ENCODE data around the gene NOTCH2. TPM values are rescaled to one million over a fixed set of nuclear protein-coding genes. Genes with fewer than 3 reads are reported as not detected.

The NOTCH2 gene
- total RNA-seq, 1 donor from 2014 or later = 66.6 TPM

DNA sequence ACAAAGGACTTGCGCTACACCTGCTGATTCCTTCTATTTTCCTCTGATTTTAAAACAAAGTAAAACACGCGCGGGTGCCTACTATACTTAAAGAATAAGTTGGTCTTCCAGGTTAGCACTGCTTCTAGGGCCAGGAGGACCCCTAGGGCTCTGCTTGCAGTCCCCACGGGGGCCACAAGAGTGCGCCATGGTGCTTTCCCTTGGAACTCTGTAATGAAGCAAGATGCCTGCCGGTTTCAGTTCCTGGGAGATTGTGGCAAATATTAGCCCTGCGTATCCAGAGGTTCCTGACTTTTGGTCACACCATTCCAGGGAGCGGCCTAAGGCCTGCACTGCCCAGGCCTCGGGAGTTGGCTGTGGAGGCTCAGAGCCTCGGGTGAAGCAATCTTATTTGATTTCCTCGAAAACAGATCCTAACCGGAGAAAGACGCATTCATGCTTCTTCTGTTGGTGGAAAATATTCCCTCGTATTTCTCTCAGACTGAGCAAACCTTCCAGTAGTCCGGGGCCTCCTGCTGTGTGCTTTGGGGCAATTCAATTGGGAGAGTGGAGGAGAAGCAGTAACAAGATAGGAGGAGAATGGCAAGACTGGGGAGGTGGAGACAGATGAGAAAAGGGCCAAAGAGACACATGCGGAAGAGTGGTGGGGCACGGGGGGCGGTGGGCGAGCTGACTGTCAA, 198.4 kb downstream of the NOTCH2 start:
- H3K4me3 Mint-ChIP-seq = no peak overlapping the region
- Histone ChIP-seq H4K20me1 (ENCODE audit: low read depth) (no peaks in the 10 kb centered on the region), H3K27ac (no peak overlapping the region), H3K4me1 (no peaks in the 10 kb centered on the region), H3K4me2 (no peak overlapping the region), H3K9me3 (ENCODE audit: low read depth) (no peaks in the 10 kb centered on the region), H3K9ac (no peak overlapping the region), H3F3A (ENCODE audit: low read depth) (no peaks in the 10 kb centered on the region), H3K4me3 (no peak overlapping the region), H3K79me2 (ENCODE audit: low read depth) (no peaks in the 10 kb centered on the region), H3K27me3 (peaks cover 3% of the 10 kb centered on the region), H3K36me3 (no peaks in the 10 kb centered on the region), H2AFZ (replicated peaks) (peak overlapping the region; percentile 77)
- H3K4me1 Mint-ChIP-seq = peaks cover 4% of the 10 kb centered on the region
- no peak overlapping the region for H3K27ac Mint-ChIP-seq
- no peak for TF ChIP-seq EZH2 (IDR thresholded peaks at IDR 0.05)
- TF ChIP-seq, protein P1, sequence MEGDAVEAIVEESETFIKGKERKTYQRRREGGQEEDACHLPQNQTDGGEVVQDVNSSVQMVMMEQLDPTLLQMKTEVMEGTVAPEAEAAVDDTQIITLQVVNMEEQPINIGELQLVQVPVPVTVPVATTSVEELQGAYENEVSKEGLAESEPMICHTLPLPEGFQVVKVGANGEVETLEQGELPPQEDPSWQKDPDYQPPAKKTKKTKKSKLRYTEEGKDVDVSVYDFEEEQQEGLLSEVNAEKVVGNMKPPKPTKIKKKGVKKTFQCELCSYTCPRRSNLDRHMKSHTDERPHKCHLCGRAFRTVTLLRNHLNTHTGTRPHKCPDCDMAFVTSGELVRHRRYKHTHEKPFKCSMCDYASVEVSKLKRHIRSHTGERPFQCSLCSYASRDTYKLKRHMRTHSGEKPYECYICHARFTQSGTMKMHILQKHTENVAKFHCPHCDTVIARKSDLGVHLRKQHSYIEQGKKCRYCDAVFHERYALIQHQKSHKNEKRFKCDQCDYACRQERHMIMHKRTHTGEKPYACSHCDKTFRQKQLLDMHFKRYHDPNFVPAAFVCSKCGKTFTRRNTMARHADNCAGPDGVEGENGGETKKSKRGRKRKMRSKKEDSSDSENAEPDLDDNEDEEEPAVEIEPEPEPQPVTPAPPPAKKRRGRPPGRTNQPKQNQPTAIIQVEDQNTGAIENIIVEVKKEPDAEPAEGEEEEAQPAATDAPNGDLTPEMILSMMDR (IDR thresholded peaks at IDR 0.05) = peak; percentile 96
- peak; percentile 88 for DNase-seq (ENCODE audit: low spot score)
- H3K9me3 Mint-ChIP-seq = no peaks in the 10 kb centered on the region
- no peaks in the 10 kb centered on the region for H3K36me3 Mint-ChIP-seq
- no peaks in the 10 kb centered on the region for H3K27me3 Mint-ChIP-seq (ENCODE audit: insufficient read depth, low read depth)

DNA sequence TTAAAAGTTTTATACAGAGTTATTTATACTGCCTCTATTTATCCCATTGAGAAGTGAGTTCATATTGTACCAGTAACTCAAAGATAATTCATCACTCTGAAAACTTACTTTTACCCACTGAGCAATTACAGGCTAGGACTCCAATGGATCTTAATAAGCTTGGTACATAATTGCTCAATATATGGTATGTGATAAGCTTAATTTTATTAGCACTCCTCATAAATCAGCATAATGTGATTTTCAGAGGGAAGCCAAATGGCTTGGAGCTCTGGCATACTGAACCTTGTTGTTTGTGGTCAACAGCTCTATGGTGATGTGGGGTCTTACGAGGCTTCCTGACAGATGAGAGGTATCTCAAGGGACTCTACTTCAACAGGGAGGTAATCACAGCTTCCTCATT, 199.5 kb downstream of the NOTCH2 start:
- Histone ChIP-seq H3K4me3 (no peak overlapping the region), H3F3A (ENCODE audit: low read depth) (no peaks in the 10 kb centered on the region), H3K4me2 (no peak overlapping the region), H4K20me1 (ENCODE audit: low read depth) (no peaks in the 10 kb centered on the region), H3K27me3 (peaks cover 4% of the 10 kb centered on the region), H3K36me3 (no peaks in the 10 kb centered on the region), H3K9ac (no peak overlapping the region), H3K9me3 (ENCODE audit: low read depth) (no peaks in the 10 kb centered on the region), H3K79me2 (ENCODE audit: low read depth) (no peaks in the 10 kb centered on the region), H3K4me1 (no peaks in the 10 kb centered on the region), H3K27ac (no peak overlapping the region), H2AFZ (replicated peaks) (no peak overlapping the region)
- H3K36me3 Mint-ChIP-seq = no peaks in the 10 kb centered on the region
- H3K4me3 Mint-ChIP-seq = no peak overlapping the region
- TF ChIP-seq, protein P1 (IDR thresholded peaks at IDR 0.05) = no peak
- no peak for TF ChIP-seq EZH2phosphoT487 (IDR thresholded peaks at IDR 0.05)
- no peak for TF ChIP-seq EZH2 (IDR thresholded peaks at IDR 0.05)
- no peak overlapping the region for H3K27ac Mint-ChIP-seq
- H3K9me3 Mint-ChIP-seq = no peaks in the 10 kb centered on the region
- no peak for DNase-seq (ENCODE audit: low spot score)
- peaks cover 4% of the 10 kb centered on the region for H3K4me1 Mint-ChIP-seq
- H3K27me3 Mint-ChIP-seq (ENCODE audit: insufficient read depth, low read depth) = peaks cover 2% of the 10 kb centered on the region

DNA sequence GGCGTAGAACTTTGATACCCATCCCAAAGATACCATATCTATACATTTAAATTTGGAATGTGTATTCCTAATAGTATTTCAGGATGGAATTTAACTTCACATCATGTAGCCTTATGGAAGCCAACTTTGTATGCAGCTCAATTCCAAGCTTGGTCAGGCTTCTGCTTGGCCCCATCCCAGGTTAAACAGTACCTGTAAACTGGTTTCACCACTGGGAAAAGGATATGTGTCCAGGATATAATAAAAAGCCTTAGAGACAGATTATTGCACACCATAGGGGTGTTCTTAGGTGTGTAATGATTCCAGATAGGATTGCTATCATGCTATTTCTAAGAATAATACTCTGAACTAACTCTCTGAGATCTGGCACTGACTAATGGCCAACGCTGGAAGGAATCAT, 201.3 kb downstream of the NOTCH2 start:
- Histone ChIP-seq H3K4me3 (no peak overlapping the region), H2AFZ (replicated peaks) (no peak overlapping the region), H3K4me1 (no peaks in the 10 kb centered on the region), H3K79me2 (ENCODE audit: low read depth) (no peaks in the 10 kb centered on the region), H3K4me2 (no peak overlapping the region), H4K20me1 (ENCODE audit: low read depth) (no peaks in the 10 kb centered on the region), H3K9ac (no peak overlapping the region), H3F3A (ENCODE audit: low read depth) (no peaks in the 10 kb centered on the region), H3K36me3 (no peaks in the 10 kb centered on the region), H3K27ac (no peak overlapping the region), H3K27me3 (peaks cover 11% of the 10 kb centered on the region), H3K9me3 (ENCODE audit: low read depth) (no peaks in the 10 kb centered on the region)
- no peaks in the 10 kb centered on the region for H3K36me3 Mint-ChIP-seq
- DNase-seq (ENCODE audit: low spot score) = no peak
- peaks cover 2% of the 10 kb centered on the region for H3K27me3 Mint-ChIP-seq (ENCODE audit: insufficient read depth, low read depth)
- H3K9me3 Mint-ChIP-seq = no peaks in the 10 kb centered on the region
- H3K27ac Mint-ChIP-seq = no peak overlapping the region
- H3K4me3 Mint-ChIP-seq = no peak overlapping the region
- TF ChIP-seq, protein P1 (IDR thresholded peaks at IDR 0.05) = no peak
- TF ChIP-seq EZH2 (IDR thresholded peaks at IDR 0.05) (no peak), EZH2phosphoT487 (IDR thresholded peaks at IDR 0.05) (no peak)
- H3K4me1 Mint-ChIP-seq = peaks cover 4% of the 10 kb centered on the region
